Glomerular visceral epithelial cell (primary cell): ENCODE data around the gene OSR1.
"Not testable (repeated sequence)": the region's sequence is repeated elsewhere in the genome, so short reads cannot be mapped to it uniquely, and the experiment has no call there.

ENCODE experiments used
- DNase-seq: peaks from one replicate; pipeline ENCODE4 v3.0.0-alpha.2; 2016; ENCODE audit errors: extremely low spot score

Gene OSR1

GRCh38 chr2:19358242-19359020 is at the start of gene OSR1:
Gene OSR1 (minus strand): TSS chr2:19358623. CDS start chr2:19353805, 4,818 bp downstream.
- DNase-seq = peak; percentile 72

GRCh38 chr2:19403785-19404184 is 45.4 kb upstream of the OSR1 start:
- DNase-seq = no peak

- DNase-seq = no peak
Observed at GRCh38 chr2:19392191-19392590, 33.8 kb upstream of the OSR1 start.

- not testable (repeated sequence) for DNase-seq
Observed at GRCh38 chr2:19389469-19389868, 31.0 kb upstream of the OSR1 start.

GRCh38 chr2:19380532-19380931 is 22.1 kb upstream of the OSR1 start:
- no peak for DNase-seq

- no peak for DNase-seq
Observed at GRCh38 chr2:19378939-19379338, 20.5 kb upstream of the OSR1 start.

- DNase-seq = no peak
Observed at GRCh38 chr2:19377717-19378116, 19.3 kb upstream of the OSR1 start.

GRCh38 chr2:19373352-19373751 is 14.9 kb upstream of the OSR1 start:
- no peak for DNase-seq

GRCh38 chr2:19371996-19372582 is 13.7 kb upstream of the OSR1 start:
- no peak for DNase-seq

GRCh38 chr2:19369341-19369955 is 11.0 kb upstream of the OSR1 start:
- peak; percentile 26 for DNase-seq

GRCh38 chr2:19368760-19369159 is 10.3 kb upstream of the OSR1 start:
- DNase-seq = no peak

GRCh38 chr2:19367326-19367725 is 8.9 kb upstream of the OSR1 start:
- no peak for DNase-seq

- no peak for DNase-seq
Observed at GRCh38 chr2:19365126-19365525, 6.7 kb upstream of the OSR1 start.

GRCh38 chr2:19364014-19364413 is 5.6 kb upstream of the OSR1 start:
- no peak for DNase-seq

- DNase-seq = no peak
Observed at GRCh38 chr2:19363474-19363778, 5.0 kb upstream of the OSR1 start.

- peak; percentile 85 for DNase-seq
Observed at GRCh38 chr2:19362755-19363473, 4.5 kb upstream of the OSR1 start.

- peak; percentile 15 for DNase-seq
Observed at GRCh38 chr2:19362094-19362754, 3.8 kb upstream of the OSR1 start.

- no peak for DNase-seq
Observed at GRCh38 chr2:19361325-19361990, 3.0 kb upstream of the OSR1 start.

GRCh38 chr2:19360966-19361321 is 2.5 kb upstream of the OSR1 start:
- DNase-seq = no peak

- DNase-seq = no peak
Observed at GRCh38 chr2:19360266-19360965, 2.0 kb upstream of the OSR1 start.

GRCh38 chr2:19359456-19359855 is 1.0 kb upstream of the OSR1 start:
- DNase-seq = no peak
